HG02610 (cell line): ENCODE data around the gene SGPL1.
"Not testable (repeated sequence)": the region's sequence is repeated elsewhere in the genome, so short reads cannot be mapped to it uniquely, and the experiment has no call there.

Experiments
- ATAC-seq: cut with Tn5 transposase; IDR thresholded peaks from one replicate; pipeline ENCODE4 v1.9.1; 2021; ENCODE audit warnings: mild to moderate bottlenecking, moderate library complexity; ENCODE audit not compliant: unreplicated experiment

SGPL1 gene

DNA sequence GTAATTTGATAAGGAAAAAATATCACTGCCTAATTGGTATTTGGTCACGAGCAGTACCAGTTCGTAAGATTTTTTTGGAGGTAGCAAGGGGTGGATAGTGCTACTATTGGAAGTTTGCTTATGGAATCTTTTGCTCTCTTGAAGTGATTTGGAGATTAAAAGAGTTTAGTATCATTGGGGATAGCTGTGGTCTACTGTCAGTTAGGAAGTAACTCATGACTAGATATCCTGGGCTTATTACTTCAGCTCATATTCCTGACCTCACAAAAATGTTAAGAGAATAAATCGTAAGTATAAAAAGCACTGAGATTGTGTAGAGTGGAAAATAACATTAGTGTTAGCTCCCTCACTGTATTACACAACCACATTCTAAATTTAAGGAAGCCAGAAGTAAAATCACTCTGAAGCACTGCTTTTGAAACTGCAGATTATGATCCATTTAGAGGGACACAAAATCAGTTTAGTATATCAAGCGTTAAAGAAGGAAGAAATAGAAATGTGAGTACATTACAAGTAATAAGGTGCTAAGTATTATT, 22.6 kb downstream of the SGPL1 start:
- no peak for ATAC-seq

DNA sequence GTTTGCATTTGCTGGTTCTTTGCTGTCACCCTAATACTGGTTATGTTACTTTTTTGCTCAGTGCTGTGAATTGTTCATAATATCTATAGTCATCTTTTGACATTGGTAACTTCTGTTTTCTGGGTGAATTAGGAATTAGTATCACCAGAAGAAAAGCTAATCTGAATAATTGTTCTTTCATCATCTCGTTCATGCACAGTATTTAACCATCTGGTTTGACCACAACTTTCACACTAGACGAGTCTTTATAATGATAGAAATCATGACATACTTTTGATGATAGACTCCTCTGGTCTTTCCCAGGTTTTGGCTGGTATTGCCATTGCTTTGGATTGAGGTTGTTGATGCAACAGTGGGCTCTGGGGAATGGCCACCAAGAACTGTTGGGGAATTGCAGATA, 25.1 kb downstream of the SGPL1 start:
- ATAC-seq = no peak

DNA sequence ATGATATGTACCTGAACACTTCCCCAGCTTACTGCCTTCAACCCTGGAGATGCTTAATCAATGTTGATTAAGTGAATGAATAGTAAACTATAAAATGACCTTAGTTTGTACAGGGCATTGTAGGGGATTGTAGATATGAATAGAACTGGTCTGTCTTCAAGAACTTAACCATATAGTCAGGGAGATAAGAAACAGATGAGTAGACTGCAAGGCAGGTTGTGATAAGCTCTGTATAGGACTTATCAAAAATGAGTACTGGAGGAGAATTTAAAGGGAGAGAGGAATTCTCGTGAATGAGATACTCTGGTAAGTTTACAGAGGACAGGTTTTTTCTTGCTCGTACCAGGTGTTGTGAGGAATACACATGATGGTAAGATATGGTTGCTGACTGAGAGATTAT, 27.6 kb downstream of the SGPL1 start:
- ATAC-seq = no peak

DNA sequence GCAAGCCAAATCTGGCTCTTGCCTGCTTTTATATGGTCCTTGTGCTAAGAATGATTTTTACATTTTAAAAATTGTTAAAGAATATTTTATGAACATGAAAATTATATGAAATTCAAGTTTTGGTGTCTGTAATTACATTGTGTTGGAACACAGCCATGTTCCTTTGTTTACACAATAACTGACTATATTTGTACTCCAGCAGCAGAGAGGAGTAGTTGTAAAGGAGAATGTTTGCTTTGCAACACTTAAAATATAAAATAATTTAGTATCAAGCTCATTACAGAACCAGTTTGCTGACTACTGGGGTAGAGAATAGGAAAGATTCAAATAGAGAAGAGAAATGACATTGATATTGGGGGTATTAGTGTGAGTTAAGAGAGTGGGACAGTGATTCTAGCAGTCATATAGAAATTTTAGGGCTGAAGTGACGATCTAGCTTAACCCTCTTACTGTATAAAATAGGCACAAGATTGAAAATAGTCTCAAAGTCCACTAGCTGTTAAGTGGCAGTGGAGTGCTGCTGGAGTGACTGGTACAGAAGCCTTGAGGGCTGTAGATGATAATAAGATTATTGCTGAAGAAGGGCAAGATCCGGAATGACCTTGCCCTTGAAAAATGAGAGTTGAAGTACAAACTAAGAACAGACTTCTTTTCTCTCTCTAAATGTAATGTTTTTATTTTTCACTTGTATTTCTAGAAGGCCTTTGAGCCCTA, 28.2 kb downstream of the SGPL1 start:
- ATAC-seq = no peak

DNA sequence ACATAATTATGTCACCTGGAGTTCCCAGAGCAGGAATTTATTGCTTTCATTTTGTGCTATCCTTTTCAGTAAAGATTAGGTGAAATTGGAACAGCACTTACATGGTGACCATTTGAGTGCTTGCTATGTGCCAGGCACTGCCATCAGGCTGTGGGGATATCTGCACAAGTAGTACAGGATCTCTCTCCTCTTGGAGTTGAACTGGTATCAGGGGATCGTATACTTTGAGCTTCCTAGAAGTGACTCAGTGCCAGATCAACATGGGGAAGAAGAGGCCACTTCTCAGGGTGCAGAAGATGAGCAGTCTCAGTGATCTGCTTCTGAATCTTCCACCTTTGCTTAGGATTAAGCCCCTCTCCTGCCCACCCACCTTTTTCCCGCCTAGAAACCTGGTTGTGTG, 29.5 kb downstream of the SGPL1 start:
- no peak for ATAC-seq

DNA sequence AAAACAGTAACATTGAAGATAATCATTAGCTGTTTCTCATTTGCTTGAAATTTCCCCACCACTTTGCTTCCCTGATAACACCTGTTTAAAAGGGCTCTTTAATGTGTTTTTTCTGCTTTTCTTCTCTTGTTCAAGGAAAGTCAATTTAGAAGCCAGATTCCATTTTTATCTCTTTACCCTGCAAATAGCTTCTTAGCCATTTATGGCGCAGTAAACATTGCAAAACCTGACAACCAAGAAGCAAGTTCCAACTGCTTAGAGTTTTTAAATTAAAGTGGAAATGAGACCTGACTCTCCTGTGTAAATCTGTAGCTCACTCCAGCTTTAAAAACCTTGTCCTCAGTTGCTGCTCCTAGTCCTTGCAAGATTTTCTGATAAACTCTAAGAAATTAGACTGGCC, 30.1 kb downstream of the SGPL1 start:
- ATAC-seq = no peak

DNA sequence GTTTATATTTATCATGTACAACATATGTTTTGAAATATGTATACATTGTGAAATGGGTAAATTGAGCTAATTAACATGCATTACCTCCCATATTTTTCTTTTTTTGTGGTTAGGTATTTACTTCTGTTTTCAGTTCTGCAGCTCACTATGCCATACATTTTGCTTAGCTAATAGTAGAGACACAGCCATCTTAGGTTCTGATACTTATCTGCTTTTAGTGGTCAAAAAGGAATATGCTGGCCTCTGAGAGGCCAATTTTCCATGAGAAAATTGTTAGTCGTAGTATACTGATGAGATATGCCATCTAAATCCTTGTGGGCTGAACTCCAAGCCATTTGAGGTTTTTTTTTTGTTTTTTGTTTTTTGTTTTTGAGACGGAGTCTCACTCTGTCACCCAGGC, 31.0 kb downstream of the SGPL1 start:
- ATAC-seq = no peak

DNA sequence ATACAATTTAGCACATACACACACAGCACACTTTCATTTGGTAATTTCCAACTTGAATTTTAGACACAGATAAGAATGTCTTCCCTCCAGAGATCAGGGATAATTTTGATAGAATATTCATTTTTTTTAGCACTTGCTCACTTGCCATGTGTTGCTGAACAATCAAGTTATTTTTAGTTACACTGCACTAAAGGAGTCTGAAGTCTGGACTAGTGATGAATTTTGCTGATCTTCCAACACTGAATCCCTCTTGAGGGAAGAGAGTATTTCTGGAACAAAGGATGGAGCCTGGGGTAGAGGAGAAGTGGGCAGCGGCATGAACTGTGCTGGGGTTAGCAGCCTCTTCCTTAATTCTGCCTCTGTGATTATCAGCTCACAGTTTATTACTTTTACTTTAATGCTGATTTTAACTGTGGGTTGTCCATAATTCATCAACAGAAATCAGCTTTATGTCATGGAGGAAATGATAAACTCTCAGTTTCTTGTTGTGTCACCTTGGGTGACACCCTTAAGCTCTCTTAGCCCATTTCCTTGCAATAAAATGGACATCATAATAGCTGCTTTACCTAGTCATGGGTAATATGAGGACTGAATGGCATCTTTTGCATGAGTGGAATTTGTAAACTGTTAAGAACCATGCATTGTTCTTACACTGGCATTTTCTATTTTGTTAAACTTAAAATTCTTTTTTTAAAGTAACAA, 32.1 kb downstream of the SGPL1 start:
- no peak for ATAC-seq

DNA sequence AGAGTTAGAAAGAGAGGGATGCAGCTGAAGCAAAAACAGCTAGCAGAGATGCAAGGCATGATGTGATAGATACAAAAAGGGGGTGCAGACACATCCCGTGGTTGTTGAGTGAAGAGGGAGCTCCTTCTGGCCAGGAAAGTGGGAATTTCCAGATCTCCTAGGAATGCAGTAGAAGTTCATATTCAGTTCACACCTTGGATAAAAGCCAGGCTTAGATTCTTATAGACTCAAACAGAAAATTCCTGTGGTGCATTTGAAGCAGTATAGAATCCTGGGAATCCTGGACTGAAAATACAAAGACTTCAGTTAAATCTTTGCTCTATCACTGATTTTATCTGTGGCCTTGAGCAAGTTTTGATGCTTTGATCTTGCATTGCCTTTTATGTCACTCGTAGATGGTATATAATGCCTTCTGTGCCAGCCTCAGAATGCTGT, 33.9 kb downstream of the SGPL1 start:
- ATAC-seq = no peak

DNA sequence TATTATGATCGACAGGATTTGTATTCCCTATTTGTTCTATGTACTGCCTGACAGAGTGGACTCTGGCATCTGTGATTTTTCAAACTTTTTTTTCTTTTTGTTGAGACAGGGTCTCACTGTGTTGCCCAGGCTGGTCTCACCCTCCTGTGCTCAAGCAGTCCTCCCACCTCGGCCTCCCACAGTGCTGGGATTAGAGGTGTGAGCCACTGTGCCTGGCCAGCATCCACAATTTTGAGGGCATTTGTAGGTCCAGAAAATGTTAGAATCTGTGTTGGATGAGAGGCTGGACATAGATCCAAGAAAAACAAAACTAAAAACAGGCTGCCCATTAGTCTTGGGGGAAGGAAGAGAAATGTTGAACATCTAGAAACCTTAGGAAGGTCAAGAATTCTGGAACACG, 34.3 kb downstream of the SGPL1 start:
- ATAC-seq = no peak

DNA sequence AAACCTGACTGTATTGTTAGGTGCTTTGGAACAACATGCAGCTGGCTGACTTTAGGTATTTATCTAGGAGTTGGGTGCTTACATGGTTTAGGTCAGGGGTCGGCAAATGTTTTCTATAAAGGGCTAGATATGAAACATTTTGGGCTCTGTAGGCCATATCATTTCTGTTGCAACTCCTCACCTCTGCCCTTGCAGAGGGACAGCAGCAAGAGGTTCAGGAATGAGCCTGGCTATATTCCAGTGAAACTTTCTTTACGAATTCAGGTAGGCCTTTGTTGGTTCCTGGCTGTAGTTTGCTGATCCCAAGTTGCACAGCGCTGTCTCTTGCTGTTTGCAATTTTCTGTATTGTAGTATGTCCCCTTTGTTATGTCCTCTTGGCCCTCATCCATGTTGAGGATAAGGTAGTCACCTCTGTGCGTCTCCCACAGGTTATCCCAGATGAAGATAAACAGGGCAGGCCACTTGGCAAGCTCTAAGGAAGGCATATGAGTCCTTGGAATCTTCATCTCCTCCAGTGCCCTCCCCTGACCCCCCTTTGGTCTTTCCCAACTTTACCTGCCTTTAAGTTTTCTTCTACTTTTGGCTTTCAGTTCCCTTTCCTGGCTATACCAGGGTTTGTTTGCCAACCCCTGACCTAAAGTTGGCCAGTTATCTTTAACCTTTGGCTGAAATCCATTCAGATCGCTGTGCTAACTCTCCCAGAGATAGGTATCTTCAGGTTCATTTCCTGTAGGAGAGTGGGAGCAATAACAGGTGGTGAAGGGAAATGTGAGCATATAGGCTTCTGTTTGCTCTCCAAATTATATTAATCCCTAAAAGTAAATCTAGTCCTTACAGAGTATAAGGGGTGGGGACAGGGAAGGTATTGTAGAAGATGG, 36.1 kb downstream of the SGPL1 start:
- no peak for ATAC-seq

DNA sequence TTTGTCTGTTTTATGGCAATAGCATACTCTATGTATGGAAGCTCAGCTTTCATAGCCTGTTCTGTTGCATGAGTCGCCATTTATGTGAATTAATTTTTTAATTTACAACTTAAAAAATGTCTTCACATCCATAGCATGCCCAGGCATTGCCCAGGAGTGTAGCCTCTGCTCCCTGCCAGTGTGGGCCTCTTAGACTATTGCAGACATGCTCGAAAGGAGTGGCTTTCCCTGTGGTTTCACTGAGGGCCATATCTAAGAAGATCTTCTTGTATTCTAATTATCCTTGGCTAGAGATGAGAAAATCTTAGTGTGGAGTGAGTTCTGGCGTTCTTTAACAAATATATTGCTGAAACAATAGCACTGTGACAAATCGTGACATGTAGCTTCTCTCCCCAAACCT, 37.3 kb downstream of the SGPL1 start:
- no peak for ATAC-seq

DNA sequence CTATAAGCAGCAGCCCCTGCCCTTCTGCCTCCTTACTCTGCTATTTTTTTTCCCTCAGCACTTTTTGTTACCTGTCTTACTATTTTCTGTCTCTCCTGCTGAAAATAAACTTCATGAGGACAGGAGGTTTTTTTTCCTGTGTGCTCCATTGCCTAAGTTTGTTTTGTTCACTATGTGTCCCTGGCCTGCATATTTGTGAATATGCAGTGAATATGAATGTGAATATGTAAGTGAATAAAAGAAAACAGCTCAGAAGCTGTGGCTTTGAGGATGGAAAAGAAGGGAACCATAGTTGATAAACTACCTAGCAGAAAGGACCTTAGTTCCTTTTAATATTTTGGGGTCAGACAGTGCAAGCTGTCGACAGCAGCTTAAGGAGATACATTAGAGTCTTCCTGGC, 37.7 kb downstream of the SGPL1 start:
- ATAC-seq = no peak

DNA sequence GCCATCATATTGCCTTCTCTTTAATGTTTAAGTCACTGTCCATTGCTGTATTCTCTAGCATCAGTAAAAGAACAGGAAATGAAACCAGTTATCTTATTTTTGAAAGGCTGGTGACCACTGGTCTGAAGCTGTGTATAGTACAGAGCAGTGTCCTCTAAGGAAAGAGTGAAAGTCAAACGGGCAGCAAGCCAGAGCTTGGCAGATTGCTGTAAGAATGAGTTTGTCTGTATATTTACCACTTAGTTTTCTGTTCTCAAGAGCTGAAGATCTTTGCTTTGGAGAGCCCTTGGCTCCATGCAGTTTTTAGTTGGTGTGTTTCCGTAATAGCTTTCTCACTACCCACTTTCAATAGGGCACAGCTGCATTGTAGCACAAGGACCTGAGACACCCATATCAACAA, 40.7 kb downstream of the SGPL1 start:
- no peak for ATAC-seq

DNA sequence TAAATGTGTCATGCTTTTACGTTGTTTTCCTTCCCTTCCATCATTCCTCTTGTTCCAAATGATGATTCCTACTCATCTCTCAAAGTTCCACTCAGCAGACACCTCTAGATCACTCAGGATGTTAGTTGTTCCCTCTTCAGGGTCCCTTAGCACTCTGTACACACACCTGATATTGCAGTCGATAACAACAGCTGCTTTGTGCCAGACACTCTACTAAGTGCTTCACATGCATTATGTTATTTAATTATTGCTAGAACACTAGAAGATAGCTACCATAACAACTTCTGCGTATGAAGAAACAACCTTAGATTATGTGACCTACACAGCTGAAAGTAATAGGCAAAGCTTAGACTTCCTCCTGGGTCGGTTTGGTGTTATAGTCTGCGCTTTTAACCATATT, 43.0 kb downstream of the SGPL1 start:
- ATAC-seq = no peak

DNA sequence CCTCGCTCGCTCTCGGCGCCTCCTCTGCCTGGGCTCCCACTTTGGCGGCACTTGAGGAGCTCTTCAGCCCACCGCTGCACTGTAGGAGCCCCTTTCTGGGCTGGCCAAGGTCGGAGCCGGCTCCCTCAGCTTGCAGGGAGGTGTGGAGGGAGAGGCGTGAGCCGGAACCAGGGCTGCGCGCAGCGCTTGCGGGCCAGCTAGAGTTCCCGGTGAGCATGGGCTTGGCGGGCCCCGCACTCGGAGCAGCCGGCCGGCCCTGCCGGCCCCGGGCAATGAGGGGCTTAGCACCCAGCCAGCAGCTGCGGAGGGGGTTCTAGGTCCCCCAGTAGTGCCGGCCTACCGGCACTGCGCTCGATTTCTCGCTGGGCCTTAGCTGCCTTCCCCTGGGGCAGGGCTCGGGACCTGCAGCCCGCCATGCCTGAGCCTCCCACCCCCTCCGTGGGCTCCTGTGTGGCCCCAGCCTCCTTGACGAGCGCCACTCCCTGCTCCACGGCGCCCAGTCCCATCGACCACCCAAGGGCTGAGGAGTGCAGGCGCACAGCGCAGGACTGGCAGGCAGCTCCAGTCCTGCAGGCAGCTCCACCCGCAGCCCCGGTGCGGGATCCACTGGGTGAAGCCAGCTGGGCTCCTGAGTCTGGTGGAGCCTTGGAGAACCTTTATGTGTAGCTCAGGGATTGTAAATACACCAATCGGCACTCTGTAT, 45.9 kb downstream of the SGPL1 start:
- ATAC-seq = not testable (repeated sequence)

DNA sequence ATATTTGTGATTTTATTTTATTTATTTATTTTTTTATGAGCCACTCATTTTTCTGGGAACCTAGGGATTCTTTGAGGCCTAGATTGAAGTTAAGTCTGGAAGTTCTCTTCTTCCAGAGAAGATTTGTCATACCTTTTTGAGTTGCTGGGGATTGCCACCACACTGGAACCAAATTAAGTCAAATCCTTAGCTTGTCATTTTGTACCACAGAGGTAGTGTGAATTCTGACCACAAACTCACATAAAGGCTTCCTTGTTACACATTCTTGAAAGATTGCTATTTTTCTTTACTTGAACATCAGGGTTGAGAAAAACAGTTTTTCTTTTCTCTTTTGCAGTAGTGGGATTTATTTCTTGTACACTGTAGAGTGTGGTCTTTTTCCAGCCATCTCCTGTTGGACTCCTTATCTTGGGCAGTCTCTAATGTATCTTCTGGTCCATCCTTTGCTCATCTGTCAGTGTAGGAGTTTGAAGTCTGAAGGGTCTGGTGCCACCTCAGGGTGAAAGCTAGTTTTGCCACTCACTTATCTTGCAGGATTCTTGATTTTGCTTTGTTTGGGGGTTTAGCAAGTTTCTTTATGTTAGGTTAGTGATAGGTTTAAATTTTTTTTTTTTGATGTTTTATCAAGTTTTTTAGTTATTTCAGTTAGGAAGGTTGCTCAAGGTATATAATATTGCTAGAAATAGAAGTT, 47.9 kb downstream of the SGPL1 start:
- no peak for ATAC-seq

DNA sequence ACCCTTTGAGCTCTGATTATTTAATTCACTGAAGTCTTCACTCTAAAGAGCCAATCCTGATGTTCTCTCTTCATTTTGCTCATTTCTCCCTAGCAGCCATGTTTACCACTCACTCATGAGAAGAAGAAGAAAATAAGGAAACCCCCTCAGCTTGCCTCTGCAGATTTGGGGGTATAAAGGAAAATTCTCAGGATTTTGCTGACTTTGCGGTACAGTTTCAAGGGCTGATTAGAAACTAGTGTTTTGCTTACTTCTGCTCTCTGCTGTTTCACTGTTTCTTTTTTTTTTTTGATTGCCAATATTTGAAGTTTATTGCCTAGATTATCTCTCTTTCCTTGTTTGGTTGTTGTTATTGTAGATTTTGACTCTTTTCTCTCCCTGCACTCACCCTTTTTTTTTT, 49.2 kb downstream of the SGPL1 start:
- ATAC-seq = no peak

DNA sequence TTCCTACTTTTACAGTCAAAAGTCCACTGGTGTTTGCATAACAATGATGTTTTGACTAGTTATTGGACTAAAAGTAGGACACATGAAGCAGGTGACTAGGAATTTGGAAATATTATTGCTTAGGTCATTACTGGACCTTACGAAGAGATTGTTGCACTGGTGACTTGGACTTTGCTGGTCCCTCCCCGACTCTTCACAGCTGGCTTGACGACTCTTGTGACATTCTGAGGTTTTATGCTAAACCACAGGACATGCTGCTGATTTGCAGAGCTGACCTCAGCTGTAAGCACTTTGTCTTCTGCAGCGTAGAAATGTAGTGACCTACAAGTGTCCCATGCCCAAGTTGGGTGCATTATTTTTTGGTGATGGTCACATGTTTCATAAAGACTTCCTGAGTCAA, 50.7 kb downstream of the SGPL1 start:
- no peak for ATAC-seq

DNA sequence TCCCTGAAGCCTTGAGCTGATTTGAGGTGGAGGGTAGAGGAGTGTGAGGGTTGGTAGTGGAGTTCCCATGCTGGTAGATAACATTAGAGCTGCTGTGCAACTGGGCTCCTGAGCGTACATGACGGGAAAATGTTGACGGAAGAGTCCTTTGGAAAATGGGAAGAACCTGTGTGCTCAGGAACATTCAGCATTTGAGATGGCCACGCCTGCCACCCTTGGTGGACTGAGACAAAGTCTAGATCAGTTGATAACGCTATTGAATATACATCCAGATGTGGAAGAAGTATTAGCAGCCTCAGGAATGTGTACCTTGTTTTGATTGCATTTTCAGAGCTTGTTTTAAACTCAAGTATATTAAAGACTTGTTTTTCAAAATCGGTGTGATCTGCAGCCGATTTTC, 56.5 kb downstream of the SGPL1 start:
- no peak for ATAC-seq
